ENCODE data around the gene MVB12B. TPM values are rescaled to one million over a fixed set of nuclear protein-coding genes. Genes with fewer than 3 reads are reported as not detected.

The MVB12B gene
- total RNA-seq, 1 experiment from 2014 or later, result not detected

DNA sequence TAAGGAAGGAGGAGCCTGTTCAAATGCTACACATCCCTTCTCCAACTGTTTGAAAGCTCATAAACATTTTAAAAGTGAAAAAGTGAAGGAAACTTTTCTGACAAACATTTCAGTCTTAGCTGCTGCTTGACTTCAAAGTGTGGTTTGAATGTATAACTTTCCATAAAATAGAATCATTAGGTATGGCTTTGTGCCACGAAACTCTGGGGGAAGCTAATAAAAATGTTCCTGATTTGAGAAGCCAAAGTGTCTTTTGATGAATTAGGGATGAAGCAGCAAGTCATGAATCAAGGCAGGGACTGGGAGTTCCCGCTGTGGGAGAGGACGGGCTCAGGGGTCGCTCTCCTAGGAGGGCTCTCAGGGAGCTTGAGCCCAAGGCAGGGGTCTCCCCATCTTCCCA, 15.3 kb downstream of the MVB12B start:
- Histone ChIP-seq H3K9me3 (ENCODE audit: low read length) (no peaks in the 10 kb centered on the region), H4K20me1 (ENCODE audit: insufficient read depth, low read depth, low read length) (no peaks in the 10 kb centered on the region), H3K9me2 (replicated peaks; ENCODE audit: insufficient read depth, low read length) (no peaks in the 10 kb centered on the region), H2AFZ (ENCODE audit: low read length) (no peak overlapping the region), H3K27ac (ENCODE audit: low read length) (no peak overlapping the region), H3K79me2 (ENCODE audit: low read length) (no peaks in the 10 kb centered on the region), H3K4me3 (ENCODE audit: low read length) (no peak overlapping the region), H3K4me2 (ENCODE audit: low read depth, low read length, poor library complexity, severe bottlenecking) (no peak overlapping the region), H3K27me3 (ENCODE audit: low read length) (no peaks in the 10 kb centered on the region), H3K36me3 (ENCODE audit: insufficient read depth, low read length) (no peaks in the 10 kb centered on the region), H3K4me1 (ENCODE audit: low read length) (no peaks in the 10 kb centered on the region), H3K9ac (ENCODE audit: low read length) (no peak overlapping the region)
- no peak for DNase-seq

GRCh38 chr9:126342621-126343031, 16.0 kb downstream of the MVB12B start:
- DNase-seq, result no peak
- H3K9me2 ChIP-seq (replicated peaks; ENCODE audit: insufficient read depth, low read length), result no peaks in the 10 kb centered on the region
- no peaks in the 10 kb centered on the region for H3K79me2 ChIP-seq (ENCODE audit: low read length)
- H4K20me1 ChIP-seq (ENCODE audit: insufficient read depth, low read depth, low read length), result no peaks in the 10 kb centered on the region
- H3K4me3 ChIP-seq (ENCODE audit: low read length), result no peak overlapping the region
- no peaks in the 10 kb centered on the region for H3K4me1 ChIP-seq (ENCODE audit: low read length)
- no peaks in the 10 kb centered on the region for H3K36me3 ChIP-seq (ENCODE audit: insufficient read depth, low read length)
- no peaks in the 10 kb centered on the region for H3K27me3 ChIP-seq (ENCODE audit: low read length)
- no peak overlapping the region for H2AFZ ChIP-seq (ENCODE audit: low read length)
- no peak overlapping the region for H3K4me2 ChIP-seq (ENCODE audit: low read depth, low read length, poor library complexity, severe bottlenecking)
- no peak overlapping the region for H3K9ac ChIP-seq (ENCODE audit: low read length)
- no peaks in the 10 kb centered on the region for H3K9me3 ChIP-seq (ENCODE audit: low read length)
- H3K27ac ChIP-seq (ENCODE audit: low read length), result no peak overlapping the region

DNA sequence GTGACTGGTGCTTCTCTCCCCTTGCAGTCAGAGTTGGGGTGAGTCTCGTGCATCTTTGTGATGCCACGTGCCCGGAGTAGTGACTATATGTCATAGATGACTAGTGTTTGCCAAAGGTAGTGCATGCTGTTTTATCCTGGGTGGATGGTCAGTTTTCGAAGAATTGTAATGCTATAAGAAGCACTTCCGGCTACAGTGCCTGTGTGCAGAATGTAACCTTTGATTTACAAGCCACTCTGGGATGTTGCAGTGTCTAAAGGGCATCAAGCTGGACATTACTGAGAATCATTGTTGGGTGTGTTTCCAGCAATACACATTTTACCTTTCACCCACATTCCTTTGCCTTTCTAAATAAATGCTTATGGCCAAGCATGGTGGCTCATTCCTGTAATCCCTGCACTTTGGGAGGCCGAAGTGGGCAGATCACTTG, 16.7 kb downstream of the MVB12B start:
- Histone ChIP-seq H3K9me2 (replicated peaks; ENCODE audit: insufficient read depth, low read length) (no peaks in the 10 kb centered on the region), H3K4me1 (ENCODE audit: low read length) (no peaks in the 10 kb centered on the region), H3K9ac (ENCODE audit: low read length) (no peak overlapping the region), H3K9me3 (ENCODE audit: low read length) (no peaks in the 10 kb centered on the region), H3K79me2 (ENCODE audit: low read length) (no peaks in the 10 kb centered on the region), H3K27me3 (ENCODE audit: low read length) (no peaks in the 10 kb centered on the region), H4K20me1 (ENCODE audit: insufficient read depth, low read depth, low read length) (no peaks in the 10 kb centered on the region), H3K4me3 (ENCODE audit: low read length) (no peak overlapping the region), H3K36me3 (ENCODE audit: insufficient read depth, low read length) (no peaks in the 10 kb centered on the region), H3K4me2 (ENCODE audit: low read depth, low read length, poor library complexity, severe bottlenecking) (no peak overlapping the region), H3K27ac (ENCODE audit: low read length) (no peak overlapping the region), H2AFZ (ENCODE audit: low read length) (no peak overlapping the region)
- no peak for DNase-seq

- no peaks in the 10 kb centered on the region for H3K9me3 ChIP-seq (ENCODE audit: low read length)
- H3K36me3 ChIP-seq (ENCODE audit: insufficient read depth, low read length), result no peaks in the 10 kb centered on the region
These were observed 19.4 kb downstream of the MVB12B start for GRCh38 chr9:126346031-126346430.

GRCh38 chr9:126347093-126347492, 20.5 kb downstream of the MVB12B start:
- no peaks in the 10 kb centered on the region for H3K9me2 ChIP-seq (replicated peaks; ENCODE audit: insufficient read depth, low read length)
- no peaks in the 10 kb centered on the region for H3K79me2 ChIP-seq (ENCODE audit: low read length)
- H3K27me3 ChIP-seq (ENCODE audit: low read length), result no peaks in the 10 kb centered on the region
- no peaks in the 10 kb centered on the region for H3K4me1 ChIP-seq (ENCODE audit: low read length)
- no peak overlapping the region for H3K4me3 ChIP-seq (ENCODE audit: low read length)
- no peak overlapping the region for H3K27ac ChIP-seq (ENCODE audit: low read length)
- no peak overlapping the region for H2AFZ ChIP-seq (ENCODE audit: low read length)
- no peak overlapping the region for H3K4me2 ChIP-seq (ENCODE audit: low read depth, low read length, poor library complexity, severe bottlenecking)
- no peaks in the 10 kb centered on the region for H4K20me1 ChIP-seq (ENCODE audit: insufficient read depth, low read depth, low read length)
- H3K9ac ChIP-seq (ENCODE audit: low read length), result no peak overlapping the region
- H3K36me3 ChIP-seq (ENCODE audit: insufficient read depth, low read length), result no peaks in the 10 kb centered on the region
- no peaks in the 10 kb centered on the region for H3K9me3 ChIP-seq (ENCODE audit: low read length)
- DNase-seq, result no peak

More at GRCh38 chr9:126346031-126346430, 19.4 kb downstream of the MVB12B start:
- H2AFZ ChIP-seq (ENCODE audit: low read length), result no peak overlapping the region
- no peaks in the 10 kb centered on the region for H3K4me1 ChIP-seq (ENCODE audit: low read length)
- H3K27me3 ChIP-seq (ENCODE audit: low read length), result no peaks in the 10 kb centered on the region
- DNase-seq, result no peak
- H3K27ac ChIP-seq (ENCODE audit: low read length), result no peak overlapping the region
- H3K4me3 ChIP-seq (ENCODE audit: low read length), result no peak overlapping the region
- H3K9ac ChIP-seq (ENCODE audit: low read length), result no peak overlapping the region
- no peaks in the 10 kb centered on the region for H3K79me2 ChIP-seq (ENCODE audit: low read length)
- no peak overlapping the region for H3K4me2 ChIP-seq (ENCODE audit: low read depth, low read length, poor library complexity, severe bottlenecking)
- no peaks in the 10 kb centered on the region for H3K9me2 ChIP-seq (replicated peaks; ENCODE audit: insufficient read depth, low read length)
- no peaks in the 10 kb centered on the region for H4K20me1 ChIP-seq (ENCODE audit: insufficient read depth, low read depth, low read length)

DNA sequence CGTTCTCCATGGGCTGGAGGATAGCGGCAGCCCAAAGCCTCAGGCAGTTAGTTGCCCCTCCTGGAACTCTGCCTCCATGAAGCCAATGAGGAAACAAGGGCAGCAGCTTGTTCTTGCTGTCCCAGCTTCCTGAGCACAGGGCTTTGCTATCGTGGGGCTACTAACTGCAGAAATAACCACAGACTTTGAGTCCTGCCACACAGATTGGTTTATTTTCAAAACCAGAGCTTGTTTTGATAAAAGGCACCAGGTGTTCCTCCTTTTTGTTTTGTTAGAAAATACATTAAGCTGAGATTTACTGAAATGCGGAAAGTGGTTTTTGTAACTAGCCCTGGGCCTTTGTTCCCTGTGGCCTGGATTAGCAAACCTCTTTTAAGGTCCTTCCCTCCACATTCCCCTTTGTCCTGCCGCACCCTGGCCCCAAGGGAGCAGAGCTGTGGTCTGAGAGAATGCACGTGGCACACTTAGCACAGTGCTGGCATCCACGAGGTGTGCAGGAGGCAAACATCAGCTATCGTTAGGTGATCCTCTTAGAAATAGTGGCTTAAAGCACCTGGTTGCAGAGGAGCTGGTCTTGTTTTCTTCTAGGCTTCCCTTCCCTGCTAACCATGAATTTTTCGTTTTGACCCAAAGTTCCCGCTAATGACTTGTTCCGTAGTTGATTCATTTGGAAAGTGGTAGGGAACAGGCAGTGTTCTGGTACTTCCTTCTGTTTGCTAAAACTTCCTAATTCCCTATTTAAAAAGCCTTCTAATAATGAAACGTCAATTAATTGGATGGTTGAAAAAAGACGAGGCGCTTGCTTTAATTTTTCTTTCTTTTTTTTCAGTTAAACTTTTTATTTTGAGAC, 21.5 kb downstream of the MVB12B start:
- Histone ChIP-seq H2AFZ (ENCODE audit: low read length) (no peak overlapping the region), H3K9me2 (replicated peaks; ENCODE audit: insufficient read depth, low read length) (no peaks in the 10 kb centered on the region), H3K79me2 (ENCODE audit: low read length) (no peaks in the 10 kb centered on the region), H3K27ac (ENCODE audit: low read length) (no peak overlapping the region), H3K27me3 (ENCODE audit: low read length) (no peaks in the 10 kb centered on the region), H3K9ac (ENCODE audit: low read length) (no peak overlapping the region), H3K4me3 (ENCODE audit: low read length) (no peak overlapping the region), H4K20me1 (ENCODE audit: insufficient read depth, low read depth, low read length) (no peaks in the 10 kb centered on the region), H3K4me1 (ENCODE audit: low read length) (no peaks in the 10 kb centered on the region), H3K36me3 (ENCODE audit: insufficient read depth, low read length) (no peaks in the 10 kb centered on the region), H3K9me3 (ENCODE audit: low read length) (no peaks in the 10 kb centered on the region), H3K4me2 (ENCODE audit: low read depth, low read length, poor library complexity, severe bottlenecking) (no peak overlapping the region)
- no peak for DNase-seq

DNA sequence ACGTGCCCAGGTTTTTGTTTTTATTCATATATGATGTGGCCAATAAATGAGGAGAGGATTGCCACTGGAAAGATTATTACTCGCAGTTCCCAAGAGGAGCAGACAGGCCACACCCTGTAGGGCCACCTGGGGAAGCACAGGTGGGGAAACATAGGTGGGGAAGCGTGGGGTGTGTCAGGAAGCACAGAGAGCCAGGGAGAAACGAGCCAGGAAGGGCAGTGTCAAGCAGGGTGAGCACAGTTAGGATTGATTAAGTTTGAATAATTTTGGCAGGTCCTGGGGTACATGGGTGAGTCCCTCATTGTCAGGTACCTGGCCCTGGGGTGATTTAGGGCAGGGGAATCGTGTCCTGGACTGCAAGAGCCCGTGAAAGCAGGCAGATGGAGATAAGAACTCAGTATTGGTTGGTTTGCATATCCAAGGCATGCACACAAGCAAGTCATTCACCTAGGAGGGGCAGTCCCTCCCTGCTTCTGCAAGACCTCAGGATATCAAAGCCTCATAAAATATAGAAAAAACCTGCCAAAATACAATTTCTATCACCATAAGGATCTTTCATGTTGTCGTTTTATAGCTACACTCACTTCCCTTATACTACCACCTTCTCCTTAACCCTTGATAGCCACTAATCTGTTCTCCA, 22.4 kb downstream of the MVB12B start:
- Histone ChIP-seq H2AFZ (ENCODE audit: low read length) (no peak overlapping the region), H3K4me1 (ENCODE audit: low read length) (no peaks in the 10 kb centered on the region), H3K79me2 (ENCODE audit: low read length) (no peaks in the 10 kb centered on the region), H3K27me3 (ENCODE audit: low read length) (no peaks in the 10 kb centered on the region), H3K9ac (ENCODE audit: low read length) (no peak overlapping the region), H4K20me1 (ENCODE audit: insufficient read depth, low read depth, low read length) (no peaks in the 10 kb centered on the region), H3K9me3 (ENCODE audit: low read length) (no peaks in the 10 kb centered on the region), H3K4me3 (ENCODE audit: low read length) (no peak overlapping the region), H3K27ac (ENCODE audit: low read length) (no peak overlapping the region), H3K9me2 (replicated peaks; ENCODE audit: insufficient read depth, low read length) (no peaks in the 10 kb centered on the region), H3K4me2 (ENCODE audit: low read depth, low read length, poor library complexity, severe bottlenecking) (no peak overlapping the region), H3K36me3 (ENCODE audit: insufficient read depth, low read length) (no peaks in the 10 kb centered on the region)
- no peak for DNase-seq

GRCh38 chr9:126354887-126355770, 28.5 kb downstream of the MVB12B start:
- Histone ChIP-seq H3K27ac (ENCODE audit: low read length) (no peak overlapping the region), H4K20me1 (ENCODE audit: insufficient read depth, low read depth, low read length) (no peaks in the 10 kb centered on the region), H3K4me1 (ENCODE audit: low read length) (no peaks in the 10 kb centered on the region), H2AFZ (ENCODE audit: low read length) (no peak overlapping the region), H3K79me2 (ENCODE audit: low read length) (no peaks in the 10 kb centered on the region), H3K9me2 (replicated peaks; ENCODE audit: insufficient read depth, low read length) (no peaks in the 10 kb centered on the region), H3K9ac (ENCODE audit: low read length) (no peak overlapping the region), H3K36me3 (ENCODE audit: insufficient read depth, low read length) (no peaks in the 10 kb centered on the region), H3K4me2 (ENCODE audit: low read depth, low read length, poor library complexity, severe bottlenecking) (no peak overlapping the region), H3K27me3 (ENCODE audit: low read length) (no peaks in the 10 kb centered on the region), H3K4me3 (ENCODE audit: low read length) (no peak overlapping the region), H3K9me3 (ENCODE audit: low read length) (no peaks in the 10 kb centered on the region)
- DNase-seq, result no peak

All from Karpas-422 (cell line).